Heart right ventricle (tissue), 16 donors: ENCODE measurements around the gene SRRM3. TPM values are rescaled to one million over a fixed set of nuclear protein-coding genes. Genes with fewer than 3 reads are reported as not detected.

Experiments used
- ATAC-seq, 8 donors: fragments of 200-7000 bp; cut with Tn5 transposase; one replicate each; pipeline ENCODE4 v1.9.1; 2020; ENCODE audit warnings: mild to moderate bottlenecking in 8 of 8, moderate library complexity in 8 of 8, moderate number of reproducible peaks in 1 of 8
- DNase-seq, 2 donors: peaks; one replicate each; pipeline ENCODE4 v3.0.0-alpha.2; 2020
- H3K27ac ChIP-seq, 10 donors: fragments of 200-600 bp; sonication (generic) in 2 of 10; one replicate each; pipeline versions ENCODE4 v1.5.0 to v1.8.0; 2020 to 2022; ENCODE audit warnings: mild to moderate bottlenecking in 3 of 10
- H3K27me3 ChIP-seq, 7 donors: fragments of 200-600 bp; one replicate each; pipeline ENCODE4 v1.8.0; 2021 to 2022; ENCODE audit warnings: mild to moderate bottlenecking in 2 of 7
- H3K36me3 ChIP-seq, 9 donors: fragments of 200-600 bp; sonication (generic) in 1 of 9; one replicate each; pipeline versions ENCODE4 v1.5.0 to v1.8.0; 2020 to 2022; ENCODE audit warnings: mild to moderate bottlenecking in 2 of 9
- H3K4me1 ChIP-seq, 9 donors: fragments of 200-600 bp; sonication (generic) in 1 of 9; one replicate each; pipeline versions ENCODE4 v1.5.0 to v1.8.0; 2020 to 2022; ENCODE audit warnings: mild to moderate bottlenecking in 4 of 9
- H3K4me3 ChIP-seq, 10 donors: fragments of 200-600 bp; sonication (generic) in 2 of 10; one replicate each; pipeline versions ENCODE4 v1.5.0 to v1.8.0; 2020 to 2022; ENCODE audit warnings: mild to moderate bottlenecking in 7 of 10, moderate library complexity in 2 of 10
- H3K9me3 ChIP-seq, 11 donors: fragments of 200-600 bp in 10 of 11; sonication (generic) in 2 of 11; one replicate each; pipeline versions ENCODE4 v1.5.0 to v1.8.0; 2013 to 2022; ENCODE audit warnings: mild to moderate bottlenecking in 2 of 11, control low read depth in 1 of 11, moderate library complexity in 1 of 11
- CTCF ChIP-seq, 9 donors: fragments of 200-600 bp; sonication (generic) in 2 of 9; IDR thresholded peaks; one replicate each; pipeline versions ENCODE4 v1.5.0 to v1.8.0; 2021 to 2022; ENCODE audit warnings: antibody characterized with exemption in 9 of 9, mild to moderate bottlenecking in 5 of 9, moderate library complexity in 1 of 9
- WGBS, 2 donors: extraction: QIAGEN DNeasy Blood & Tissue Kit; methylation state at CpG; one replicate each; pipeline ENCODE4 v1.1.7; 2013; ENCODE audit warnings: inconsistent platforms in 1 of 2; 5-methylcytosine and 5-hydroxymethylcytosine counted together
- intact Hi-C, 10 donors: fragments of 100-400 bp; cut with DNase I; formaldehyde crosslinking; loops; one replicate each; pipeline versions ENCODE4 v1.11.1 to v1.14.2; 2022
- polyA plus RNA-seq, 2 donors: library from polyadenylated mRNA; stranded (reverse); fragments of 200-250 nt; gene quantifications; one replicate each; pipeline ENCODE4 v1.2.3, GENCODE V29; 2013
- total RNA-seq, 10 donors: library from RNA; stranded (reverse); fragmentation: NEBNext Ultra II Directional in 3 of 10; extraction: Animal tissue kit (Norgen Biotek cat#: 25700) in 3 of 10; gene quantifications; one replicate each; pipeline versions ENCODE4 v1.2.1 to v1.2.4, GENCODE V29; 2021 to 2023
- donor health status: Arrhythmogenic right ventricular cardiomyopathy.
- donor health status: ischemic (EF 13 %, LVEDD 7.1; RV severe dilation, severe dysfunction).
- donor health status: healthy with polysubstance abuse.
- donor health status: DM: no; HTN: yes; CAD: no.
- donor health status: DM: no; HTN: no; CAD: no.
- donor health status: ischemic (EF 25% LVEDD 6.9; RV normal size, moderate dysfunction).
- donor health status: ischemic (EF 25% LVEDD 5.7; RV mildly dilated, moderate dysfunction).
- donor health status: healthy.
- donor health status: DM: yes; HTN: yes; CAD: no.
- donor health status: Ischemic cardiomyopathy.
- donor health status: ischemic (EF 35%, LVEDD 5.7; RV mildly dilated, moderate dysfunction).
- donor health status: nonischemic (EF 11% LVEDD 7.7; RV severe dilation, severe dysfunction).
- donor health status: DM: yes; HTN: yes; CAD: no.
- donor health status: PGD.
- donor health status: ischemic (EF 29% LVEDD 5.4; RV normal size, mild dysfunction).
- donor health status: nonischemic (EF 23%, LVEDD 6.1; RV moderate dilation, normal function).

The SRRM3 gene
- total and polyA plus RNA-seq, 12 donors, result 1.0 to 36.2 (median 5.5) TPM

GRCh38 chr7:76296743-76297740, 95.3 kb downstream of the SRRM3 start:
- Histone ChIP-seq H3K27me3 (peaks cover 0 to 1% (median 0%) of the 10 kb centered on the region in 7 donors), H3K36me3 (no peaks in the 10 kb centered on the region), H3K27ac (peak overlapping the region in 9 of 10 donors; percentile 17 to 98 (median 52)), H3K4me3 (no peak overlapping the region), H3K4me1 (peaks cover 17 to 46% (median 40%) of the 10 kb centered on the region in 9 donors), H3K9me3 (no peaks in the 10 kb centered on the region)
- no peak for TF ChIP-seq CTCF (IDR thresholded peaks at IDR 0.05)
- ATAC-seq, result peak in 1 of 8 donors; percentile 23
- WGBS, 2 donors, result 78 to 81% methylated on average over 22 of the region's 22 CpGs
- intact Hi-C loops, result no loop called here
- no peak for DNase-seq

GRCh38 chr7:76300166-76300731, 98.6 kb downstream of the SRRM3 start:
- Histone ChIP-seq H3K4me3 (no peak overlapping the region), H3K9me3 (no peaks in the 10 kb centered on the region), H3K4me1 (peaks cover 7 to 36% (median 26%) of the 10 kb centered on the region in 9 donors), H3K36me3 (peaks cover 0 to 14% (median 9%) of the 10 kb centered on the region in 9 donors), H3K27ac (peak overlapping the region in 1 of 10 donors; percentile 100), H3K27me3 (peaks cover 0 to 7% (median 0%) of the 10 kb centered on the region in 7 donors)
- TF ChIP-seq CTCF (IDR thresholded peaks at IDR 0.05), result no peak
- no peak for ATAC-seq
- WGBS, 2 donors, result 82 to 86% methylated on average over 7 of the region's 7 CpGs
- intact Hi-C loops, result no loop called here
- no peak for DNase-seq

- Histone ChIP-seq H3K4me3 (no peak overlapping the region), H3K4me1 (peaks cover 10 to 38% (median 22%) of the 10 kb centered on the region in 9 donors), H3K36me3 (peaks cover 0 to 14% (median 9%) of the 10 kb centered on the region in 9 donors), H3K27me3 (peaks cover 0 to 7% (median 0%) of the 10 kb centered on the region in 7 donors), H3K9me3 (no peaks in the 10 kb centered on the region), H3K27ac (peak overlapping the region in 1 of 10 donors; percentile 100)
- intact Hi-C loops, result no loop called here
- WGBS, 2 donors, result 94 to 97% methylated on average over 3 of the region's 3 CpGs
- TF ChIP-seq CTCF (IDR thresholded peaks at IDR 0.05), result no peak
- no peak for ATAC-seq
- no peak for DNase-seq
These were observed 99.3 kb downstream of the SRRM3 start for GRCh38 chr7:76301000-76301399.
